Stimulated activated CD4-positive, alpha-beta T cell treated with anti-CD3 and anti-CD28 coated beads, TNF-alpha, amount 100 ng/mL, for 48 hours (primary cell): Measurements from ENCODE around the gene MAP7D1.

Experiments used
- DNase-seq, 3 donors: peaks; one replicate each; pipeline ENCODE4 v3.0.0-alpha.2; 2020; ENCODE audit warnings: low read depth in 3 of 3

MAP7D1 gene

GRCh38 chr1:36126797-36127500 lies 29.0 kb upstream of the MAP7D1 start:
- no peak for DNase-seq

GRCh38 chr1:36128126-36128904 lies 27.6 kb upstream of the MAP7D1 start:
- DNase-seq: no peak

- no peak for DNase-seq
These were observed 27.1 kb upstream of the MAP7D1 start for GRCh38 chr1:36128905-36129206.

- no peak for DNase-seq
These were observed 23.9 kb upstream of the MAP7D1 start for GRCh38 chr1:36132029-36132428.

GRCh38 chr1:36133484-36133883 lies 22.5 kb upstream of the MAP7D1 start:
- DNase-seq: no peak

- no peak for DNase-seq
These were observed 21.9 kb upstream of the MAP7D1 start for GRCh38 chr1:36134031-36134430.

- no peak for DNase-seq
These were observed 21.2 kb upstream of the MAP7D1 start for GRCh38 chr1:36134505-36135329.

GRCh38 chr1:36135330-36135667 lies 20.7 kb upstream of the MAP7D1 start:
- no peak for DNase-seq

GRCh38 chr1:36135796-36136195 lies 20.2 kb upstream of the MAP7D1 start:
- no peak for DNase-seq

GRCh38 chr1:36136535-36136934 lies 19.4 kb upstream of the MAP7D1 start:
- DNase-seq: no peak

- no peak for DNase-seq
These were observed 18.7 kb upstream of the MAP7D1 start for GRCh38 chr1:36137226-36137625.

- DNase-seq: no peak
These were observed 18.2 kb upstream of the MAP7D1 start for GRCh38 chr1:36137776-36138175.

- DNase-seq: no peak
These were observed 16.4 kb upstream of the MAP7D1 start for GRCh38 chr1:36139521-36139920.

- DNase-seq: no peak
These were observed 13.8 kb upstream of the MAP7D1 start for GRCh38 chr1:36142121-36142520.

- DNase-seq: no peak
These were observed 12.5 kb upstream of the MAP7D1 start for GRCh38 chr1:36143424-36143823.

- no peak for DNase-seq
These were observed 11.5 kb upstream of the MAP7D1 start for GRCh38 chr1:36144413-36144812.

GRCh38 chr1:36148821-36149236 lies 7.1 kb upstream of the MAP7D1 start:
- no peak for DNase-seq

- DNase-seq: peak; percentile 99 to 100 (median 99)
These were observed 6.6 kb upstream of the MAP7D1 start, which contains the start of gene TRAPPC3 for GRCh38 chr1:36149237-36149972. TRAPPC3 (minus strand) TSS chr1:36149486; CDS start chr1:36149378, 108 bp downstream.

GRCh38 chr1:36149973-36150295 lies 6.0 kb upstream of the MAP7D1 start:
- no peak for DNase-seq

- DNase-seq: peak; percentile 59 to 68 (median 66)
These were observed 5.4 kb upstream of the MAP7D1 start for GRCh38 chr1:36150296-36151133.
